PC-3 (cell line): ENCODE data around the gene TREML4. TPM values are rescaled to one million over a fixed set of nuclear protein-coding genes. Genes with fewer than 3 reads are reported as not detected.

ENCODE experiments used
- ATAC-seq: fragments of 200-7000 bp; cut with Tn5 transposase; 2 replicates; pipeline ENCODE4 v1.9.1; 2020; ENCODE audit warnings: mild to moderate bottlenecking, moderate library complexity
- BruUV-seq: library from RNA; stranded (reverse); fragments of 400-500 nt; replicated peaks from 2 replicates; lab custom pipeline; 2021; lab: Mats Ljungman, UMichigan
- CTCF ChIA-PET: fragments of 300-600 bp; sonication (Branson Sonifier 250); formaldehyde crosslinking; loops from one replicate; lab custom pipeline; 2022; ENCODE audit warnings: antibody characterized with exemption; lab: Charles Lee
- POLR2A ChIA-PET: fragments of 300-600 bp; sonication (Branson Sonifier 250); formaldehyde crosslinking; loops from one replicate; lab custom pipeline; 2022; ENCODE audit warnings: antibody characterized with exemption; ENCODE audit not compliant: unreplicated experiment; lab: Charles Lee
- DNase-seq: peaks from one replicate; pipeline ENCODE4 v3.0.0-alpha.2; 2015
- H2AFZ ChIP-seq: fragments of 300-600 bp; sonication (generic); 2 replicates; pipeline ENCODE4 v1.6.0; 2016; ENCODE audit warnings: antibody characterized with exemption, low read length
- H3F3A ChIP-seq: fragments of 300-600 bp; sonication (generic); one replicate; pipeline ENCODE4 v1.6.0; 2017; ENCODE audit warnings: antibody characterized with exemption, low read length, control low read depth, mild to moderate bottlenecking; ENCODE audit not compliant: unreplicated experiment
- H3K27ac ChIP-seq: fragments of 300-600 bp; sonication (generic); 2 replicates; pipeline ENCODE4 v1.5.1; 2016; ENCODE audit warnings: mild to moderate bottlenecking, low read length
- H3K27me3 ChIP-seq: fragments of 300-600 bp; sonication (generic); 2 replicates; pipeline ENCODE4 v1.6.1; 2016; ENCODE audit warnings: low read length, mixed read lengths
- H3K36me3 ChIP-seq: fragments of 300-600 bp; sonication (generic); 2 replicates; pipeline ENCODE4 v1.6.1; 2016; ENCODE audit warnings: low read depth, mixed run types, low read length, mixed read lengths
- H3K4me1 ChIP-seq: fragments of 300-600 bp; sonication (generic); 2 replicates; pipeline ENCODE4 v1.5.1; 2016; ENCODE audit warnings: low read length; ENCODE audit not compliant: insufficient read depth
- H3K4me2 ChIP-seq: fragments of 300-600 bp; sonication (generic); 2 replicates; pipeline ENCODE4 v1.6.0; 2016; ENCODE audit warnings: low read length
- H3K4me3 ChIP-seq: fragments of 300-600 bp; sonication (generic); 2 replicates; pipeline ENCODE4 v1.5.1; 2016; ENCODE audit warnings: mild to moderate bottlenecking, low read length, mixed read lengths
- H3K79me2 ChIP-seq: fragments of 300-600 bp; sonication (generic); 2 replicates; pipeline ENCODE4 v1.6.1; 2017; ENCODE audit warnings: low read length, mixed read lengths
- H3K9ac ChIP-seq: fragments of 300-600 bp; sonication (generic); 2 replicates; pipeline ENCODE4 v1.6.0; 2016; ENCODE audit warnings: mild to moderate bottlenecking, low read length
- H3K9me2 ChIP-seq: fragments of 300-600 bp; sonication (generic); replicated peaks from 2 replicates; pipeline ENCODE4 v1.6.1; 2016; ENCODE audit warnings: mixed run types, low read length, mixed read lengths
- H3K9me3 ChIP-seq: fragments of 300-600 bp; sonication (generic); 2 replicates; pipeline ENCODE4 v1.6.1; 2016; ENCODE audit warnings: low read length, mixed read lengths
- H4K20me1 ChIP-seq: fragments of 300-600 bp; sonication (generic); 2 replicates; pipeline ENCODE4 v1.6.1; 2016; ENCODE audit warnings: low read length, mixed read lengths
- EZH2 ChIP-seq: fragments of 300-600 bp; sonication (generic); IDR thresholded peaks from one replicate; pipeline ENCODE4 v1.6.1; 2017; ENCODE audit warnings: antibody characterized with exemption, mild to moderate bottlenecking, low read length; ENCODE audit not compliant: unreplicated experiment
- EZH2phosphoT487 ChIP-seq: fragments of 300-600 bp; sonication (generic); IDR thresholded peaks from 2 replicates; pipeline ENCODE4 v1.6.1; 2018; ENCODE audit warnings: mild to moderate bottlenecking, antibody characterized with exemption, low read length, borderline replicate concordance
- intact Hi-C: fragments of 100-400 bp; cut with micrococcal nuclease; formaldehyde crosslinking; loops from 2 replicates; pipeline ENCODE4 v1.9.0; 2023
- total RNA-seq: library from RNA; depleted of rRNA; stranded (reverse); fragments of >200 nt; gene quantifications from 2 replicates; pipeline ENCODE4 v1.2.3, GENCODE V29; 2014
- TF ChIP-seq, protein P1 (sequence below): fragments of 300-600 bp; sonication (generic); conservative IDR thresholded peaks from 2 replicates; pipeline ENCODE4 v1.5.1; 2017; ENCODE audit warnings: antibody characterized with exemption, low read depth, mild to moderate bottlenecking, low read length

TREML4 gene
- total RNA-seq, 1 experiment from 2014 or later, result not detected

DNA sequence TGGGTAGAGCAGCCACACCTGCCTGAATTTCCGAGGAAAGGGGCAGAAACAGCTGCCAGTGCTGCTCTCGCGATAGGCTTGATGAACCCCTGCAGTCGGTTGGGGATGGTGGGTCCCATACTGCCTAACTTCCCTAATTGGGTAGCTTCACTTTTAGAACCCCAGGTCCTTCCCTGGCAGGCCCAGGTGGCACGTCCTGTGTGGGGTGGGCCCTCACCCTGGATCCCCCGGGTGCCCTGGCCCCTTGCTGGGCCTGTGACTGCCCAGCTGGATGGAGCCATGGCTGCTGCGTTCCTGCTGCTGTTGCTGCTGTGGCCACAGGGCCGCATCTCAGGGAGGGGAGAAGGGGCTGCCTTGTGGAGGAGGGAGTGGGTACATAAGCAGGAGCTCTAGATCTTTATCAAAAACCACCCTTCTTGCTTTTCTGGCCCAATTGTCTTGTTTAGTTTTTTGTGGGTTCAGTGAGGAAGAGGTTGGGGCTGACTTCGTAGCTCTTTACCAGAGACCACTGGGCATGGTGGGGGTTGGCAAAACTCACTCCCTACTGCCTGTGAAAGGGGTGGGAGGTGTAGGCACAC is 19.2 kb downstream of the TREML4 start:
- H2AFZ ChIP-seq, result no peak overlapping the region
- DNase-seq (no peak), ATAC-seq (no peak)
- no peaks in the 10 kb centered on the region for H4K20me1 ChIP-seq
- peaks cover 19% of the 10 kb centered on the region for H3K27me3 ChIP-seq
- no peaks in the 10 kb centered on the region for H3K79me2 ChIP-seq
- BruUV-seq, result no TSS peak
- CTCF ChIA-PET, result no interaction called here
- H3K4me1 ChIP-seq, result no peaks in the 10 kb centered on the region
- intact Hi-C loops, result no loop called here
- no peak for TF ChIP-seq EZH2phosphoT487
- TF ChIP-seq, protein P1, sequence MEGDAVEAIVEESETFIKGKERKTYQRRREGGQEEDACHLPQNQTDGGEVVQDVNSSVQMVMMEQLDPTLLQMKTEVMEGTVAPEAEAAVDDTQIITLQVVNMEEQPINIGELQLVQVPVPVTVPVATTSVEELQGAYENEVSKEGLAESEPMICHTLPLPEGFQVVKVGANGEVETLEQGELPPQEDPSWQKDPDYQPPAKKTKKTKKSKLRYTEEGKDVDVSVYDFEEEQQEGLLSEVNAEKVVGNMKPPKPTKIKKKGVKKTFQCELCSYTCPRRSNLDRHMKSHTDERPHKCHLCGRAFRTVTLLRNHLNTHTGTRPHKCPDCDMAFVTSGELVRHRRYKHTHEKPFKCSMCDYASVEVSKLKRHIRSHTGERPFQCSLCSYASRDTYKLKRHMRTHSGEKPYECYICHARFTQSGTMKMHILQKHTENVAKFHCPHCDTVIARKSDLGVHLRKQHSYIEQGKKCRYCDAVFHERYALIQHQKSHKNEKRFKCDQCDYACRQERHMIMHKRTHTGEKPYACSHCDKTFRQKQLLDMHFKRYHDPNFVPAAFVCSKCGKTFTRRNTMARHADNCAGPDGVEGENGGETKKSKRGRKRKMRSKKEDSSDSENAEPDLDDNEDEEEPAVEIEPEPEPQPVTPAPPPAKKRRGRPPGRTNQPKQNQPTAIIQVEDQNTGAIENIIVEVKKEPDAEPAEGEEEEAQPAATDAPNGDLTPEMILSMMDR, result no peak
- no peak for TF ChIP-seq EZH2
- no peak overlapping the region for H3K27ac ChIP-seq
- no peaks in the 10 kb centered on the region for H3K36me3 ChIP-seq
- H3F3A ChIP-seq, result no peaks in the 10 kb centered on the region
- no peak overlapping the region for H3K4me3 ChIP-seq
- no peaks in the 10 kb centered on the region for H3K9me3 ChIP-seq
- POLR2A ChIA-PET, result no interaction called here
- no peak overlapping the region for H3K4me2 ChIP-seq
- H3K9me2 ChIP-seq, result no peaks in the 10 kb centered on the region
- no peak overlapping the region for H3K9ac ChIP-seq

DNA sequence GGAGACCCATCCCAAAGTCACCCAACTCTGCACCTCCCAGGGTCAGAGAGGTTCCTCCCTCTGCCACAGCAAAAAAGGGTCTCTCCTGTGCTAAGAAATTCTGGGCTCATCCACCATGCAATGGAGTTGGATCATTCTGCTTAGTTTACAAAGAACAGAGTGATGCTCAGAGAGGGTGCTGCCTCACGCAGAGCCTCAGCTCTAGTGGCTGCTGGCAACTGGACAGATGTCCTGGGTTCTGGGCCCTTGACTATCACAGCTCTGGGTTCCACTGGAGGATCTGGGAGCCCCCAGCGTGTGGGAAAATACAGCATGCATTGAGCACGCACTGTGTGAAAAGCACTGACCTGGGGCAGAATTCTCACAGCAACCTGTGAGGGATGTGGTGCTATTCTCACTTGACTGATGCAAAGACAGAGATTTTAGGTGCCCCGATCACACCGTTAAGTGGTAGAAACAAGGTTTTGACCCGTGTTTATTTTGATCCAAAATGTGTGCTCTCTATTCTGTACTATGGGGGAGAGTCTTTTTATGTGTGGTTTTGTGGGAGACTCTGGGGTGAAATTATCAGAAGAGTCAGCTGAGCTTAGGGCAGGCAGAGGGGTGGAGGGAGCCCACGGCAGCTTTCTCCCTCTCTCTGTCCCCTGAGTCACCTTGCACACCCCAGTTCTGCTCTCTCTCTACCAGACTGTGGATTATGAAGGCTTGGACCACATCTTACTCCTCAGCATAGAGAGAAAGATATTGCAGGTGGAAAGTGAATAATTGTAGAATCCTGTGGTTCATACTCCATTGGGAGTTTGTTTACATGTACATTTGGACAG is 19.9 kb downstream of the TREML4 start:
- H3K4me3 ChIP-seq, result no peak overlapping the region
- no TSS peak for BruUV-seq

More for the DNA sequence above, 19.9 kb downstream of the TREML4 start:
- Histone ChIP-seq H2AFZ (no peak overlapping the region), H3K9me3 (no peaks in the 10 kb centered on the region), H3K79me2 (no peaks in the 10 kb centered on the region), H3K36me3 (no peaks in the 10 kb centered on the region), H3K9ac (no peak overlapping the region), H3K4me1 (no peaks in the 10 kb centered on the region), H3F3A (no peaks in the 10 kb centered on the region), H3K4me2 (no peak overlapping the region), H3K27me3 (peaks cover 18% of the 10 kb centered on the region), H3K27ac (no peak overlapping the region), H4K20me1 (no peaks in the 10 kb centered on the region), H3K9me2 (no peaks in the 10 kb centered on the region)
- no peak for DNase-seq
- ATAC-seq, result no peak
- ChIA-PET POLR2A (no interaction called here), CTCF (no interaction called here)
- no peak for TF ChIP-seq EZH2
- TF ChIP-seq, protein P1, result no peak
- no peak for TF ChIP-seq EZH2phosphoT487
- intact Hi-C loops, result no loop called here
